ENCODE data around the gene CCDC141.

Gene CCDC141

GRCh38 chr2:178951266-178952006 lies 98.5 kb downstream of the CCDC141 start:
- H3K4me3 ChIP-seq (ENCODE audit: low read depth, low read length), result no peak overlapping the region
- TF ChIP-seq CTCF (IDR thresholded peaks at IDR 0.05; ENCODE audit: low read depth, low read length, missing control alignments), result no peak
- in situ Hi-C loops (cut with HindIII; ENCODE audit: low sequenced_read_pairs), result no loop called here
- DNase-seq (ENCODE audit: low read depth), result no peak

DNA sequence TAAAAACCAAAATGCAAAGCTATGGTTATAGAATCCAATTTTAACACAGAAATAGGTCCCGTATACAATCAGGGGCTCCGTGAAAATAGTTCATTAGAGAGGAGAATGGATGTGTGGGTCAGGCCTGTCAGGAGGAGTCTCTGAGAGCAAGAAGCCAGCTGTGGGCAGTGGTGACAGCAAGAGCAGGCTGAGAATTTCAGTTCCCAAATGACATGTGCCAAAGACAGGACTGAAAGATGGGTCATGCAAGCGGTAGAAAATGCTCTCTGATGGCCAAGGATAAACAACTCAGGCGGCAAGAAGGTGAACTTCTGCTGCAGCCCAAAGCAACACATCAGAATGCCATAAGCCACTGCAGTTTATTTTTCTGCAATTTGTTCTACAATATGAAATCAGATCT lies 100.4 kb downstream of the CCDC141 start:
- no peak for DNase-seq (ENCODE audit: low read depth)
- H3K4me3 ChIP-seq (ENCODE audit: low read depth, low read length), result no peak overlapping the region
- in situ Hi-C loops (cut with HindIII; ENCODE audit: low sequenced_read_pairs), result no loop called here

DNA sequence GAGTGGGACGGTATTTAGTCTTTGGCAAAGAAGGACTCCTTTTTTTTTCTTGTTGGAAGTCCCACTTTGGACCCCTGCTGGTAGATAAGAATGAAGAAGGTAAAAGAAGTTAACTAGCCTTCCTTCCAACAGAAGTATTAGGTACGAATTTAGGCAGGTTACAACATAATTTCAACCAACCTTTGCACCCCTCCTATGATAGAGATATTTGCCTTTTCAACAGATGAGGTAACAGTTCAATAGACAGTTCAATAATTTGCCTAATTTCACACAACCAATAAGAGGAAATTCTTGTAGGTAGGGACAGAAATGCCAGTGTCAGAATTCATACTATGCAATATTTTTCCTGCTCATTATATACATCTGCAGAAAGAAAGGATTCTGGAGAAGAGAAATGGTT lies 100.8 kb downstream of the CCDC141 start:
- H3K4me3 ChIP-seq (ENCODE audit: low read depth, low read length), result no peak overlapping the region
- no peak for DNase-seq (ENCODE audit: low read depth)
- in situ Hi-C loops (cut with HindIII; ENCODE audit: low sequenced_read_pairs), result no loop called here
- TF ChIP-seq CTCF (IDR thresholded peaks at IDR 0.05; ENCODE audit: low read depth, low read length, missing control alignments), result no peak

More for the DNA sequence above, 100.4 kb downstream of the CCDC141 start:
- no peak for TF ChIP-seq CTCF (IDR thresholded peaks at IDR 0.05; ENCODE audit: low read depth, low read length, missing control alignments)

DNA sequence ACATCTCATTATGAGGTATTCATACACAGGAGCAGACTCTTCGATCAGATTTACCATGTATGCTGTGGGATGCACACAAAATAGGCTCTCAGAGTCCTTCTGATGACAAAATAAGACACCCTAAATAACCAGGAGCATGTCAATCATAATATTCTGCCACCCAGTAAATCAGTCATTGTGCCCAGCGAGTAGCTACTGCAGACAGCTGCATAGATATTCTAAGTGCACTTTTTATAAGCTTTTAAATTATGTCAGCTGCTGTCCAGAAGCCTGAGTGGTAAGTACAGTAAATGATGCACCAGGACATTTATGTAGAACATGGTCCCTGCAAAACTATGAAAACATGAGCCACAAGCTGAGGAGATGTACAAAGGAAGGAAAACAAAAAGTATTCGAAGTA lies 102.9 kb downstream of the CCDC141 start:
- DNase-seq (ENCODE audit: low read depth), result no peak
- TF ChIP-seq CTCF (IDR thresholded peaks at IDR 0.05; ENCODE audit: low read depth, low read length, missing control alignments), result no peak
- H3K4me3 ChIP-seq (ENCODE audit: low read depth, low read length), result no peak overlapping the region
- in situ Hi-C loops (cut with HindIII; ENCODE audit: low sequenced_read_pairs), result no loop called here

DNA sequence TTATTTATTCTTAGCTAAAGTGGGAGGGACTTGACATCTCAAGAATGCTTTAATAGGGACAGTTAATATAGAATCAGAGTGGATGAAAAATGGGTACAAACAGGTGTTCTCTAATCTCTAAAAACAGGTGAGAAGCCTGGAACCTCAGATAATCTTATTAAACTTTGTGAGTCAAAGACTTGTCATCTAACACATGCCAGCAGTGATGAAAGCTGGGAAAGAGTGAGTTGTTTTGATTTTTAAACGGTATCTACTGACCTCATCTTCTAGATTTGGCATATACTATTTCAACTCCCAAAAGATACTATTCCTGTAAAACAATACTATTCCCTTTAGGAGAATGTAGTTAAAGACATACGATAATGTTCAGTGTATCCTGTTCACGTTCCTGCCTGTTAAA lies 103.4 kb downstream of the CCDC141 start:
- H3K4me3 ChIP-seq (ENCODE audit: low read depth, low read length), result no peak overlapping the region
- in situ Hi-C loops (cut with HindIII; ENCODE audit: low sequenced_read_pairs), result no loop called here
- DNase-seq (ENCODE audit: low read depth), result no peak
- no peak for TF ChIP-seq CTCF (IDR thresholded peaks at IDR 0.05; ENCODE audit: low read depth, low read length, missing control alignments)

DNA sequence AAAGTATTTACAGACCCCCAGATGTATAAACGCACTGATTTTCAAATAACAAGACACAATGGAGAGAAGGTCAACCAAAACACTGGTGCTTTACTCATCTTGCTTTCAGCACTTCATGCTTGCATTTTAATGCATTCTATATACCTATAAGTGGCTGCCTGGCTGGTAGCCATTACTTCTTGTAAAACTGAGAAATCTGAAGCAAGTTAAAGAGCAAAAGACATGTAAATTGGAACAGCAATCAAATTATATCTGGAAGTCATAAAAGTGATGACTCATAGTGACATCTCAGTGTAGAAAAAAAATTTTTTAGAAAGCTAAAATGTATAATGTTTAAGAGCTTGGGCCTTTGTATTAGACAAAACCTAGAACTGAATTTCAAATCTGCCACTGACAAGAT lies 106.2 kb downstream of the CCDC141 start:
- H3K4me3 ChIP-seq (ENCODE audit: low read depth, low read length), result no peak overlapping the region
- in situ Hi-C loops (cut with HindIII; ENCODE audit: low sequenced_read_pairs), result no loop called here
- no peak for DNase-seq (ENCODE audit: low read depth)
- no peak for TF ChIP-seq CTCF (IDR thresholded peaks at IDR 0.05; ENCODE audit: low read depth, low read length, missing control alignments)
